Measurements from ENCODE around the gene HS3ST5. TPM values are rescaled to one million over a fixed set of nuclear protein-coding genes. Genes with fewer than 3 reads are reported as not detected.

HS3ST5 gene
- total RNA-seq, 1 donor from 2014 or later, result under 0.01 TPM

- Histone ChIP-seq H3K9me3 (ENCODE audit: control insufficient read depth in 3 of 3, low read length in 3 of 3) (no peaks in the 10 kb centered on the region), H3K9ac (ENCODE audit: low read depth in 1 of 3, low read length in 3 of 3) (no peak overlapping the region), H3K27ac (ENCODE audit: low read depth, low read length) (no peak overlapping the region), H3K27me3 (ENCODE audit: control insufficient read depth in 3 of 3, insufficient read depth in 3 of 3, low read length in 3 of 3) (no peaks in the 10 kb centered on the region), H3K4me1 (ENCODE audit: control insufficient read depth in 3 of 3, insufficient read depth in 3 of 3, low read length in 3 of 3) (no peaks in the 10 kb centered on the region), H3K4me3 (ENCODE audit: low read length in 3 of 3) (no peak overlapping the region), H3K36me3 (ENCODE audit: control insufficient read depth in 3 of 3, insufficient read depth in 3 of 3, low read length in 3 of 3) (peaks cover 0 to 3% (median 0%) of the 10 kb centered on the region in 3 donors)
These were observed 180.0 kb downstream of the HS3ST5 start for GRCh38 chr6:114162691-114163347.

- no peaks in the 10 kb centered on the region for H3K36me3 ChIP-seq (ENCODE audit: control insufficient read depth in 3 of 3, insufficient read depth in 3 of 3, low read length in 3 of 3)
- no peaks in the 10 kb centered on the region for H3K4me1 ChIP-seq (ENCODE audit: control insufficient read depth in 3 of 3, insufficient read depth in 3 of 3, low read length in 3 of 3)
- no peak overlapping the region for H3K27ac ChIP-seq (ENCODE audit: low read depth, low read length)
- no peaks in the 10 kb centered on the region for H3K27me3 ChIP-seq (ENCODE audit: control insufficient read depth in 3 of 3, insufficient read depth in 3 of 3, low read length in 3 of 3)
- no peak overlapping the region for H3K9ac ChIP-seq (ENCODE audit: low read depth in 1 of 3, low read length in 3 of 3)
- no peak overlapping the region for H3K4me3 ChIP-seq (ENCODE audit: low read length in 3 of 3)
- no peaks in the 10 kb centered on the region for H3K9me3 ChIP-seq (ENCODE audit: control insufficient read depth in 3 of 3, low read length in 3 of 3)
These were observed 181.9 kb downstream of the HS3ST5 start for GRCh38 chr6:114160881-114161280.

- Histone ChIP-seq H3K36me3 (ENCODE audit: control insufficient read depth in 3 of 3, insufficient read depth in 3 of 3, low read length in 3 of 3) (no peaks in the 10 kb centered on the region), H3K27ac (ENCODE audit: low read depth, low read length) (no peak overlapping the region), H3K4me1 (ENCODE audit: control insufficient read depth in 3 of 3, insufficient read depth in 3 of 3, low read length in 3 of 3) (no peaks in the 10 kb centered on the region), H3K9me3 (ENCODE audit: control insufficient read depth in 3 of 3, low read length in 3 of 3) (no peaks in the 10 kb centered on the region), H3K27me3 (ENCODE audit: control insufficient read depth in 3 of 3, insufficient read depth in 3 of 3, low read length in 3 of 3) (no peaks in the 10 kb centered on the region), H3K4me3 (ENCODE audit: low read length in 3 of 3) (no peak overlapping the region), H3K9ac (ENCODE audit: low read depth in 1 of 3, low read length in 3 of 3) (no peak overlapping the region)
These were observed 183.1 kb downstream of the HS3ST5 start for GRCh38 chr6:114159727-114160126.

GRCh38 chr6:114158838-114159694 is 183.8 kb downstream of the HS3ST5 start:
- H3K9ac ChIP-seq (ENCODE audit: low read depth in 1 of 3, low read length in 3 of 3), result no peak overlapping the region
- H3K4me3 ChIP-seq (ENCODE audit: low read length in 3 of 3), result no peak overlapping the region
- H3K27me3 ChIP-seq (ENCODE audit: control insufficient read depth in 3 of 3, insufficient read depth in 3 of 3, low read length in 3 of 3), result no peaks in the 10 kb centered on the region
- H3K4me1 ChIP-seq (ENCODE audit: control insufficient read depth in 3 of 3, insufficient read depth in 3 of 3, low read length in 3 of 3), result no peaks in the 10 kb centered on the region
- H3K27ac ChIP-seq (ENCODE audit: low read depth, low read length), result no peak overlapping the region
- H3K36me3 ChIP-seq (ENCODE audit: control insufficient read depth in 3 of 3, insufficient read depth in 3 of 3, low read length in 3 of 3), result no peaks in the 10 kb centered on the region
- H3K9me3 ChIP-seq (ENCODE audit: control insufficient read depth in 3 of 3, low read length in 3 of 3), result no peaks in the 10 kb centered on the region

GRCh38 chr6:114158411-114158810 is 184.4 kb downstream of the HS3ST5 start:
- no peak overlapping the region for H3K4me3 ChIP-seq (ENCODE audit: low read length in 3 of 3)
- H3K36me3 ChIP-seq (ENCODE audit: control insufficient read depth in 3 of 3, insufficient read depth in 3 of 3, low read length in 3 of 3), result no peaks in the 10 kb centered on the region
- H3K4me1 ChIP-seq (ENCODE audit: control insufficient read depth in 3 of 3, insufficient read depth in 3 of 3, low read length in 3 of 3), result no peaks in the 10 kb centered on the region
- no peak overlapping the region for H3K27ac ChIP-seq (ENCODE audit: low read depth, low read length)
- H3K9ac ChIP-seq (ENCODE audit: low read depth in 1 of 3, low read length in 3 of 3), result no peak overlapping the region
- H3K9me3 ChIP-seq (ENCODE audit: control insufficient read depth in 3 of 3, low read length in 3 of 3), result no peaks in the 10 kb centered on the region
- H3K27me3 ChIP-seq (ENCODE audit: control insufficient read depth in 3 of 3, insufficient read depth in 3 of 3, low read length in 3 of 3), result no peaks in the 10 kb centered on the region

- Histone ChIP-seq H3K36me3 (ENCODE audit: control insufficient read depth in 3 of 3, insufficient read depth in 3 of 3, low read length in 3 of 3) (no peaks in the 10 kb centered on the region), H3K27ac (ENCODE audit: low read depth, low read length) (no peak overlapping the region), H3K9ac (ENCODE audit: low read depth in 1 of 3, low read length in 3 of 3) (no peak overlapping the region), H3K4me1 (ENCODE audit: control insufficient read depth in 3 of 3, insufficient read depth in 3 of 3, low read length in 3 of 3) (no peaks in the 10 kb centered on the region), H3K9me3 (ENCODE audit: control insufficient read depth in 3 of 3, low read length in 3 of 3) (no peaks in the 10 kb centered on the region), H3K27me3 (ENCODE audit: control insufficient read depth in 3 of 3, insufficient read depth in 3 of 3, low read length in 3 of 3) (no peaks in the 10 kb centered on the region), H3K4me3 (ENCODE audit: low read length in 3 of 3) (no peak overlapping the region)
These were observed 185.0 kb downstream of the HS3ST5 start for GRCh38 chr6:114157848-114158247.

GRCh38 chr6:114155763-114156162 is 187.1 kb downstream of the HS3ST5 start:
- no peak overlapping the region for H3K4me3 ChIP-seq (ENCODE audit: low read length in 3 of 3)
- H3K9ac ChIP-seq (ENCODE audit: low read depth in 1 of 3, low read length in 3 of 3), result no peak overlapping the region
- H3K27me3 ChIP-seq (ENCODE audit: control insufficient read depth in 3 of 3, insufficient read depth in 3 of 3, low read length in 3 of 3), result no peaks in the 10 kb centered on the region
- no peaks in the 10 kb centered on the region for H3K36me3 ChIP-seq (ENCODE audit: control insufficient read depth in 3 of 3, insufficient read depth in 3 of 3, low read length in 3 of 3)
- no peaks in the 10 kb centered on the region for H3K9me3 ChIP-seq (ENCODE audit: control insufficient read depth in 3 of 3, low read length in 3 of 3)
- no peaks in the 10 kb centered on the region for H3K4me1 ChIP-seq (ENCODE audit: control insufficient read depth in 3 of 3, insufficient read depth in 3 of 3, low read length in 3 of 3)
- H3K27ac ChIP-seq (ENCODE audit: low read depth, low read length), result no peak overlapping the region

- Histone ChIP-seq H3K36me3 (ENCODE audit: control insufficient read depth in 3 of 3, insufficient read depth in 3 of 3, low read length in 3 of 3) (no peaks in the 10 kb centered on the region), H3K4me3 (ENCODE audit: low read length in 3 of 3) (no peak overlapping the region), H3K9ac (ENCODE audit: low read depth in 1 of 3, low read length in 3 of 3) (no peak overlapping the region), H3K27me3 (ENCODE audit: control insufficient read depth in 3 of 3, insufficient read depth in 3 of 3, low read length in 3 of 3) (no peaks in the 10 kb centered on the region), H3K27ac (ENCODE audit: low read depth, low read length) (no peak overlapping the region), H3K4me1 (ENCODE audit: control insufficient read depth in 3 of 3, insufficient read depth in 3 of 3, low read length in 3 of 3) (no peaks in the 10 kb centered on the region), H3K9me3 (ENCODE audit: control insufficient read depth in 3 of 3, low read length in 3 of 3) (no peaks in the 10 kb centered on the region)
These were observed 188.0 kb downstream of the HS3ST5 start for GRCh38 chr6:114154812-114155211.

GRCh38 chr6:114153448-114153847 is 189.4 kb downstream of the HS3ST5 start:
- Histone ChIP-seq H3K4me1 (ENCODE audit: control insufficient read depth in 3 of 3, insufficient read depth in 3 of 3, low read length in 3 of 3) (no peaks in the 10 kb centered on the region), H3K27me3 (ENCODE audit: control insufficient read depth in 3 of 3, insufficient read depth in 3 of 3, low read length in 3 of 3) (no peaks in the 10 kb centered on the region), H3K4me3 (ENCODE audit: low read length in 3 of 3) (no peak overlapping the region), H3K9ac (ENCODE audit: low read depth in 1 of 3, low read length in 3 of 3) (no peak overlapping the region), H3K27ac (ENCODE audit: low read depth, low read length) (no peak overlapping the region), H3K36me3 (ENCODE audit: control insufficient read depth in 3 of 3, insufficient read depth in 3 of 3, low read length in 3 of 3) (no peaks in the 10 kb centered on the region), H3K9me3 (ENCODE audit: control insufficient read depth in 3 of 3, low read length in 3 of 3) (no peaks in the 10 kb centered on the region)

GRCh38 chr6:114151064-114151690 is 191.6 kb downstream of the HS3ST5 start:
- Histone ChIP-seq H3K4me1 (ENCODE audit: control insufficient read depth in 3 of 3, insufficient read depth in 3 of 3, low read length in 3 of 3) (no peaks in the 10 kb centered on the region), H3K27me3 (ENCODE audit: control insufficient read depth in 3 of 3, insufficient read depth in 3 of 3, low read length in 3 of 3) (no peaks in the 10 kb centered on the region), H3K9me3 (ENCODE audit: control insufficient read depth in 3 of 3, low read length in 3 of 3) (peaks cover 0 to 4% (median 0%) of the 10 kb centered on the region in 3 donors), H3K36me3 (ENCODE audit: control insufficient read depth in 3 of 3, insufficient read depth in 3 of 3, low read length in 3 of 3) (no peaks in the 10 kb centered on the region), H3K4me3 (ENCODE audit: low read length in 3 of 3) (no peak overlapping the region), H3K9ac (ENCODE audit: low read depth in 1 of 3, low read length in 3 of 3) (no peak overlapping the region), H3K27ac (ENCODE audit: low read depth, low read length) (no peak overlapping the region)
